SK-N-MC (cell line): ENCODE measurements around the gene DENND5B.

Experiments used
- EZH2 ChIP-seq: fragments of 200-600 bp; sonication (generic); IDR thresholded peaks from one replicate; pipeline ENCODE4 v1.6.1; 2017; ENCODE audit warnings: antibody characterized with exemption
- POLR2AphosphoS5 ChIP-seq: IDR thresholded peaks from 2 replicates; pipeline ENCODE4 v1.6.1; 2012; ENCODE audit warnings: mild to moderate bottlenecking, low read depth, low read length, borderline replicate concordance

- no peak for TF ChIP-seq POLR2AphosphoS5
- no peak for TF ChIP-seq EZH2
These were observed 86.2 kb downstream of the DENND5B start for GRCh38 chr12:31504625-31505222.
